ENCODE results near the gene CCDC71. TPM values are rescaled to one million over a fixed set of nuclear protein-coding genes. Genes with fewer than 3 reads are reported as not detected.

The CCDC71 gene
- total RNA-seq, 1 donor from 2014 or later: 25.7 TPM

GRCh38 chr3:49132073-49132436 lies 34.1 kb downstream of the CCDC71 start:
- Mint-ChIP-seq H3K36me3 (ENCODE audit: low read depth) (no peaks in the 10 kb centered on the region), H3K9me3 (no peaks in the 10 kb centered on the region), H3K27me3 (no peaks in the 10 kb centered on the region), H3K4me3 (no peak overlapping the region), H3K27ac (no peak overlapping the region), H3K4me1 (peaks cover 3% of the 10 kb centered on the region)
- DNase-seq: no peak
- intact Hi-C loops (cut with micrococcal nuclease): no loop called here

- H3K4me3 Mint-ChIP-seq: no peak overlapping the region
- no peak for DNase-seq
- no peak overlapping the region for H3K27ac Mint-ChIP-seq
- H3K27me3 Mint-ChIP-seq: no peaks in the 10 kb centered on the region
- no peaks in the 10 kb centered on the region for H3K9me3 Mint-ChIP-seq
- no peaks in the 10 kb centered on the region for H3K36me3 Mint-ChIP-seq (ENCODE audit: low read depth)
- peaks cover 3% of the 10 kb centered on the region for H3K4me1 Mint-ChIP-seq
- intact Hi-C loops (cut with micrococcal nuclease): no loop called here
These were observed 34.6 kb downstream of the CCDC71 start for GRCh38 chr3:49131576-49131975.

GRCh38 chr3:49131040-49131439 lies 35.1 kb downstream of the CCDC71 start:
- H3K27me3 Mint-ChIP-seq: no peaks in the 10 kb centered on the region
- no peak overlapping the region for H3K27ac Mint-ChIP-seq
- no peaks in the 10 kb centered on the region for H3K36me3 Mint-ChIP-seq (ENCODE audit: low read depth)
- DNase-seq: no peak
- intact Hi-C loops (cut with micrococcal nuclease): no loop called here
- H3K4me1 Mint-ChIP-seq: peaks cover 3% of the 10 kb centered on the region
- H3K9me3 Mint-ChIP-seq: no peaks in the 10 kb centered on the region
- H3K4me3 Mint-ChIP-seq: no peak overlapping the region

GRCh38 chr3:49124991-49125670 lies 41.0 kb downstream of the CCDC71 start:
- H3K27ac Mint-ChIP-seq: no peak overlapping the region
- H3K27me3 Mint-ChIP-seq: no peaks in the 10 kb centered on the region
- intact Hi-C loops (cut with micrococcal nuclease): no loop called here
- H3K4me3 Mint-ChIP-seq: no peak overlapping the region
- no peak for DNase-seq
- peaks cover 4% of the 10 kb centered on the region for H3K4me1 Mint-ChIP-seq
- H3K36me3 Mint-ChIP-seq (ENCODE audit: low read depth): no peaks in the 10 kb centered on the region
- no peaks in the 10 kb centered on the region for H3K9me3 Mint-ChIP-seq

GRCh38 chr3:49124203-49124602 lies 41.9 kb downstream of the CCDC71 start:
- Mint-ChIP-seq H3K9me3 (no peaks in the 10 kb centered on the region), H3K36me3 (ENCODE audit: low read depth) (no peaks in the 10 kb centered on the region), H3K27me3 (no peaks in the 10 kb centered on the region), H3K4me3 (no peak overlapping the region), H3K27ac (no peak overlapping the region), H3K4me1 (peaks cover 8% of the 10 kb centered on the region)
- no peak for DNase-seq
- intact Hi-C loops (cut with micrococcal nuclease): no loop called here

- no peaks in the 10 kb centered on the region for H3K9me3 Mint-ChIP-seq
- intact Hi-C loops (cut with micrococcal nuclease): no loop called here
- H3K27ac Mint-ChIP-seq: no peak overlapping the region
- H3K4me1 Mint-ChIP-seq: peaks cover 9% of the 10 kb centered on the region
- DNase-seq: no peak
- no peak overlapping the region for H3K4me3 Mint-ChIP-seq
- peaks cover 3% of the 10 kb centered on the region for H3K36me3 Mint-ChIP-seq (ENCODE audit: low read depth)
- no peaks in the 10 kb centered on the region for H3K27me3 Mint-ChIP-seq
These were observed 42.4 kb downstream of the CCDC71 start for GRCh38 chr3:49123687-49124086.

- H3K4me1 Mint-ChIP-seq: peaks cover 9% of the 10 kb centered on the region
- H3K27me3 Mint-ChIP-seq: no peaks in the 10 kb centered on the region
- H3K4me3 Mint-ChIP-seq: no peak overlapping the region
- H3K27ac Mint-ChIP-seq: no peak overlapping the region
- peaks cover 7% of the 10 kb centered on the region for H3K36me3 Mint-ChIP-seq (ENCODE audit: low read depth)
- intact Hi-C loops (cut with micrococcal nuclease): no loop called here
- no peak for DNase-seq
- no peaks in the 10 kb centered on the region for H3K9me3 Mint-ChIP-seq
These were observed 43.1 kb downstream of the CCDC71 start for GRCh38 chr3:49122886-49123545.

GRCh38 chr3:49122451-49122850 lies 43.7 kb downstream of the CCDC71 start:
- DNase-seq: no peak
- Mint-ChIP-seq H3K36me3 (ENCODE audit: low read depth) (peaks cover 13% of the 10 kb centered on the region), H3K27ac (no peak overlapping the region), H3K4me1 (peaks cover 9% of the 10 kb centered on the region), H3K4me3 (no peak overlapping the region), H3K9me3 (no peaks in the 10 kb centered on the region), H3K27me3 (no peaks in the 10 kb centered on the region)
- intact Hi-C loops (cut with micrococcal nuclease): no loop called here

- Mint-ChIP-seq H3K27me3 (no peaks in the 10 kb centered on the region), H3K4me3 (peak overlapping the region; percentile 49), H3K27ac (peak overlapping the region; percentile 87), H3K9me3 (no peaks in the 10 kb centered on the region), H3K4me1 (peaks cover 9% of the 10 kb centered on the region), H3K36me3 (ENCODE audit: low read depth) (peaks cover 15% of the 10 kb centered on the region)
- intact Hi-C loops (cut with micrococcal nuclease): no loop called here
- no peak for DNase-seq
These were observed 44.1 kb downstream of the CCDC71 start for GRCh38 chr3:49122022-49122421.

- peaks cover 21% of the 10 kb centered on the region for H3K36me3 Mint-ChIP-seq (ENCODE audit: low read depth)
- H3K4me1 Mint-ChIP-seq: peaks cover 9% of the 10 kb centered on the region
- peak; percentile 62 for DNase-seq
- H3K4me3 Mint-ChIP-seq: peak overlapping the region; percentile 91
- peak overlapping the region; percentile 87 for H3K27ac Mint-ChIP-seq
- H3K27me3 Mint-ChIP-seq: no peaks in the 10 kb centered on the region
- intact Hi-C loops (cut with micrococcal nuclease): no loop called here
- no peaks in the 10 kb centered on the region for H3K9me3 Mint-ChIP-seq
These were observed 44.9 kb downstream of the CCDC71 start for GRCh38 chr3:49121132-49121736.

GRCh38 chr3:49120438-49121131 lies 45.5 kb downstream of the CCDC71 start, which contains the start of gene USP19:
TSS of gene USP19 (minus strand) at chr3:49120823. CDS start at chr3:49119145, 1,678 bp downstream.
- Mint-ChIP-seq H3K27me3 (no peaks in the 10 kb centered on the region), H3K9me3 (no peaks in the 10 kb centered on the region), H3K4me3 (peak within 1 kb of the TSS; percentile 91), H3K4me1 (peaks cover 9% of the 10 kb centered on the region), H3K36me3 (ENCODE audit: low read depth) (peaks cover 27% of the 10 kb centered on the region), H3K27ac (peak within 1 kb of the TSS; percentile 87)
- intact Hi-C loops (cut with micrococcal nuclease): loop anchor here (1.0 kb wide), 3 partner anchors 16 to 51 kb away; partner anchors contain the start of genes KLHDC8B, QARS1 and QRICH1
- DNase-seq: peak; percentile 99

GRCh38 chr3:49120096-49120437 lies 46.1 kb downstream of the CCDC71 start:
- Mint-ChIP-seq H3K4me3 (peak overlapping the region; percentile 91), H3K27me3 (no peaks in the 10 kb centered on the region), H3K36me3 (ENCODE audit: low read depth) (peaks cover 32% of the 10 kb centered on the region), H3K27ac (peak overlapping the region; percentile 87), H3K9me3 (no peaks in the 10 kb centered on the region), H3K4me1 (peaks cover 8% of the 10 kb centered on the region)
- intact Hi-C loops (cut with micrococcal nuclease): loop anchor here (1.0 kb wide), 3 partner anchors 16 to 51 kb away; partner anchors contain the start of genes KLHDC8B, QARS1 and QRICH1
- no peak for DNase-seq

GRCh38 chr3:49119439-49119838 lies 46.7 kb downstream of the CCDC71 start:
- peaks cover 5% of the 10 kb centered on the region for H3K4me1 Mint-ChIP-seq
- peak overlapping the region; percentile 87 for H3K27ac Mint-ChIP-seq
- intact Hi-C loops (cut with micrococcal nuclease): no loop called here
- peaks cover 35% of the 10 kb centered on the region for H3K36me3 Mint-ChIP-seq (ENCODE audit: low read depth)
- H3K9me3 Mint-ChIP-seq: no peaks in the 10 kb centered on the region
- peak overlapping the region; percentile 91 for H3K4me3 Mint-ChIP-seq
- no peaks in the 10 kb centered on the region for H3K27me3 Mint-ChIP-seq
- no peak for DNase-seq

GRCh38 chr3:49119036-49119435 lies 47.1 kb downstream of the CCDC71 start:
- peaks cover 37% of the 10 kb centered on the region for H3K36me3 Mint-ChIP-seq (ENCODE audit: low read depth)
- H3K4me1 Mint-ChIP-seq: peaks cover 5% of the 10 kb centered on the region
- H3K27me3 Mint-ChIP-seq: no peaks in the 10 kb centered on the region
- DNase-seq: no peak
- intact Hi-C loops (cut with micrococcal nuclease): no loop called here
- peak overlapping the region; percentile 5 for H3K27ac Mint-ChIP-seq
- no peaks in the 10 kb centered on the region for H3K9me3 Mint-ChIP-seq
- peak overlapping the region; percentile 91 for H3K4me3 Mint-ChIP-seq

Data from activated CD4-positive, alpha-beta T cell treated with anti-CD3 and anti-CD28 coated beads, Interleukin-2, amount 10 ng/mL, durations not matched to agents 24 days and 14 days (primary cell).